Right ventricle myocardium superior (tissue), 1 donor: ENCODE data around the gene VIL1. TPM values are rescaled to one million over a fixed set of nuclear protein-coding genes. Genes with fewer than 3 reads are reported as not detected.
A peak's percentile ranks its signal among the peaks of the same experiment; 100 is the strongest.

ENCODE experiments used
- ATAC-seq: fragments of 200-7000 bp; cut with Tn5 transposase; one replicate; pipeline ENCODE4 v1.9.1; 2020; ENCODE audit warnings: mild to moderate bottlenecking; ENCODE audit not compliant: poor library complexity
- DNase-seq: peaks from one replicate; pipeline ENCODE4 v3.0.0-alpha.2; 2020
- intact Hi-C: fragments of 100-400 bp; cut with DNase I; formaldehyde crosslinking; loops from one replicate; pipeline ENCODE4 v1.11.2; 2022
- microRNA-seq: library from miRNA; unstranded; fragments of <30 nt; microRNA quantifications from one replicate; pipeline ENCODE4 v1.2.0, GENCODE V29; 2020
- total RNA-seq: library from RNA; stranded (reverse); fragmentation: NEBNext Ultra II Directional; extraction: Animal tissue kit (Norgen Biotek cat#: 25700); gene quantifications from one replicate; pipeline ENCODE4 v1.2.1, GENCODE V29; 2021
- donor health status: DM: no; HTN: yes; CAD: no; lungs with severe emphysema.

VIL1 gene
- total RNA-seq, 1 donor from 2014 or later = not detected

DNA sequence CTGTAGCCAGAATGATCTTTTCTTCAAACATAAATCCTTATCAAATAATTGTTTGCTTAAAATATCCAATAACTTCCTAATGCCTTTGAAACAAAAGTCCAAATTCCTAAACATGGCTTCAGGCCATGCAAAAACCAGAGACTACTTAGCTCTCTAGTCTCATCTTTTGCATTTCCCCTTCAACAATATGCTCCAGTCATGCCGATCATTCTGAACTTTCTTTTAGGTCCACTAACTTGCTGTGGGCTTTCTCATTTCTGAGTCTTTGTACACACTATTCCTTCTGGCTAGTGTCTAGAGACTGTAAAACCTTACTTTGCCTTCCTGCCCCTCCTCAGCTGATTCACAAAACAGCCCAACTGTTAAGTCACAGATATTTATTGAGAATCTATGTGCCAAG is 51.5 kb downstream of the VIL1 start:
- intact Hi-C loops = no loop called here
- DNase-seq (no peak), ATAC-seq (no peak)

DNA sequence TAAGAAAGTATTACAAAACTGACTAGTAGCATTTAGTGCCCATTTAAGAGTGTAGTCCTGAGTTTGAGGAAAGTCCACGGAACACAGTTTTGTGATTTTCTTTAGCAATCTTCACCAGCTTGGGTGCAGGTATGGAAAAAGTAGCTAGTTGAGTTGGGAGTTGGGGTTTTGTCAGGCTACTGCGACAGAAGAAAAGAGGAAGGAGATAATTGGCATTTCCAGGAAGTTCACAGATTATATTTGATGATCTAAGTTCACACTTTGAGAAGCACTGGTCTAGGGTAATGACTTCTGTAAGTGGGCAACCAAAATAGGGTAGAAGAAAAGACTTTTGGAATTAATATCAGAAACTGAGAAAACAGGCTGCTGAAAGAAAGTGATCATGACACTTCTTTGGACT is 52.1 kb downstream of the VIL1 start:
- intact Hi-C loops = no loop called here
- ATAC-seq (no peak), DNase-seq (no peak)

DNA sequence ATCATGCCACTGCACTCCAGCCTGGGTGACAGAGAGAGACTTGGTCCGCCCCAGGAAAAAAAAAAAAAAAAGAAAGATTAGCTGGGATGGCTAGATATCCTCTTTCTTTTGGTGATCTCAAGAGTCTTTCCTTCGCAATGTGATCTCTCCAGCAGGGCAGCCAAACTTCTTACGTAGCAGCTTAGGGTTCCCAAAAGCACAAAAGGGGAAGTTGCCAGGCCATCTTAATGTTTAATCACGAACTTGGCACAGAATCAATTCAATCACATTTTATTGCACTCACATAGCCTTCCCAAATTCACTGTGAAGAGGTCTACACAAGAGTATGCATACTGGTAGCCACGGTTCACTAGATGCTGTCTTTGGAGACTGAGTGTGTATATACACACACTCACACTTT is 53.1 kb downstream of the VIL1 start:
- intact Hi-C loops = no loop called here
- no peak for DNase-seq
- peak; percentile 51 for ATAC-seq

DNA sequence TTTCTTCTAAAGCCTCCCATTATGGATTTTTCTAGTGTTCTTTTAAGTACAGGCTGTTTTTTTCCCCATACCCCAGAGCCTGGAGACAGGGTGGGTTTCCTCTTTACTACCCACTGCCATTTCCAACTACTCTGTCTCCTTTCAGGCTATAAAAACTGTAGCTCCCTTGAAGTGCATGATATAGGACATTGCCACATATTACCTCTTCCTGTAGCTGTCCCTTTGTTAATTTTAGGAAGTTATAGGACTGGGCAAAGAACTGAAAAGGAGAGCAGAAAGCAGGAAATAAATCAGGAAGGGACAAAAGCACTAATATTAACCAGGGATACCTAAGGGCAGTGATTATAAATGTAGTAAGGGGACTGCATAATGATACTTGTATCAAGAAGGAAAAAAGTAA is 54.1 kb downstream of the VIL1 start:
- intact Hi-C loops = no loop called here
- DNase-seq (no peak), ATAC-seq (peak; percentile 48)

DNA sequence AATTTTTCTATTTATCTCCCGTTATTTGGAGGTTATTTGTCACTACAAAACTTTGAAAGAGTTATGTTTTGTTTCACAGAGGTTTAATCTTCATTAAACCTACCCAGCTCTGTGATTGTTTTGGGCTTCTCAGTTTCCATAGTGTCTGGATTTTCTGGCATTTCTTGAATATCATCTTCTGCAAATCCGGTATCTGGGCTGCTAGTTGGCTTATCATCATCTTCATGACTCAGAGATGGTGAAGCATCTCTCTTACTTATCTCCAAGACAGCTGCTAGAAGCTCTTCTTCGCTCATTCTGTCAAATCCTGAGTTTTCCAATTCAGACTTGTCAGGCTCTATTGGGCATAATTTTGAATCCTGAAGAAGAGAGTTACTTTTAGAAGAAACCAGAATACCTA is 55.6 kb downstream of the VIL1 start:
- DNase-seq (no peak), ATAC-seq (no peak)
- intact Hi-C loops = no loop called here

DNA sequence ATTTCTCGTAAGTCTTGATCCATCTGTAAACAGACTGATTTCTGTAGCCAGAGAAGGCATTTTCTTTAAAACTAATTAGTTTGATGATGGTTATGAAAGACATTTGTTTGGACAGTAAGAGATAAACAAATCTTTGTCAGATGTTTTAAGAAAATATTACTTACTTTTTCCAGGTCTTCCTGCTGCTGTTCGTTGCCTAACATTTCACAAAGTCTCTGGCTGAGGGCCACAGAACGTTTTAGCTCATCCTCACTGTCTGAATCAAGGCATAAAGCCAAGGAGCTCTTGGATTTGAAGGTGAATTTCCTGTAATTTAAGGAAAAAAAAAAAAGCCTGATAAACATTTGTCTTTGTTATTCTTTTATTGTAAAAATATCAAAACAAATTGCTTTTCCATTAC is 57.8 kb downstream of the VIL1 start:
- no peak for DNase-seq
- intact Hi-C loops = no loop called here
- no peak for ATAC-seq

DNA sequence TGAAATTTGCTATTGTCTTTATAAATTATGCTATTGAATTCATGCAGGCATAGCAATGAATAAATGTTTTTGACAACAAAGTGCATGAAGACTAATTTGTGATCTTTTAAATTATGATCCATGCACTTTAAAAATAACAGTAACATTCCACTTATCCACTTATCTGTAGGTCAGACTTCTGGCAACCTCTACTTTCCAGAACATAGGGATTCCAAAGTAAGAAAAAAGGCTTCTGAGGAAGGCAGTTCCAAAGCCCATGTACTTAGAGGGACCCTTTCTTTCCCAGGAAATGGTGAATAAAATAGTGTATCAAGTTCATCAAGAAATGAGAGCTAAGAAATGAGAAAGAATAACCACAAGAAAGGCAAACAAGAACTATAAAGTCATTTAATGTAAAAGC is 58.3 kb downstream of the VIL1 start:
- ATAC-seq (no peak), DNase-seq (no peak)
- intact Hi-C loops = no loop called here

DNA sequence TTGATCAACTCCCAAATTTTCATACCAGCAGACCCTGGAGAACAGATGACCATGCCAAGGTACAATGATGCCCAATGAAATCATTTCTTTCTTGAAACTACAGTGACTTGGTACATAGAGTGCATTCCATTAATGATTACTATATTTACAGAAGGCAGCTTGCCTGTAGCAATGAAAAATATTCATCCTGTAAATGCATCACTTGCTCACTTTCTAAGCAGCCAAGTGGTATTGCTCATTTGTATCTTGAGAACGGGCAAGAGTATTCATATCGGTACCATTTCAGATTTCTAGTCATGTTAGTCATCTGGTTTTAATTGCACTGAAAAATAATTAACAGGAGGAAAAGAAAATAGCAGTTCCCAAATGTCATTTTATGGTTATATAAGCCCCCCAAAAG is 59.6 kb downstream of the VIL1 start:
- DNase-seq (no peak), ATAC-seq (no peak)
- intact Hi-C loops = no loop called here

DNA sequence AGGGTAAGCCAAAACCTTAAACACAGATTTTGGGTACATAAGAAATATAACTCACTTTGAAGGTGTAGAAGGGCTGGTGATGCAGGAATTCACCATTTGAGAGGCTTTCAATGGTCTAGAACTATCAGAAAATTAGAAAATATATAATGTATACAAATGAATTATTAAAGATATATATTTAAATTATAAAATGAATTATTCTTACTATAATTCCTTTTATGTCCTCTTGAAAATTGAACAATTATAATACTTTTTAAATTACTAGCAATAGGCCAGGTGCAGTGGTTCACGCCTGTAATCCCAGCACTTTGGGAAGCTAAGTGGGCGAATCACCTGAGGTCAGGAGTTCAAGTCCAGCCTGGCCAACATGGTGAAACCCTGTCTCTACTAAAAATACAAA is 60.7 kb downstream of the VIL1 start:
- no peak for DNase-seq
- intact Hi-C loops = no loop called here
- no peak for ATAC-seq

DNA sequence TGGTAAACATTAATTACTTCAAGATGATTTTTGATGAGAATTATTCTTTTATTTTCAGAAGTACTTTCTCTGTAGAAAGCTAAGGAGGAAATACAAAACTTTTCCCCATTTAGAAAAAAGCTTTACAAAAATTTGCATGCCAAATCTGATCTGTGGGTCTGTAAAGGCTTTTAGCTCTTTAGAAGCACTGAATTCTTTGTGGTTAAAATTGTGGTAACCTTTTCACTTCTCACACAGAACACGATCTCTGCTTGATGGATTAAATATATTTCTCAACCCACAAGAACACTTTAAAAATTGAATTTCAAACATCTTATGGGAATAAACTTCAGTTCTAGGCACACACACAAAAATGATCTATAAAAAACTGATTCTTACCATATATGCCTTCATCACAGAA is 63.7 kb downstream of the VIL1 start:
- intact Hi-C loops = no loop called here
- ATAC-seq (no peak), DNase-seq (no peak)

DNA sequence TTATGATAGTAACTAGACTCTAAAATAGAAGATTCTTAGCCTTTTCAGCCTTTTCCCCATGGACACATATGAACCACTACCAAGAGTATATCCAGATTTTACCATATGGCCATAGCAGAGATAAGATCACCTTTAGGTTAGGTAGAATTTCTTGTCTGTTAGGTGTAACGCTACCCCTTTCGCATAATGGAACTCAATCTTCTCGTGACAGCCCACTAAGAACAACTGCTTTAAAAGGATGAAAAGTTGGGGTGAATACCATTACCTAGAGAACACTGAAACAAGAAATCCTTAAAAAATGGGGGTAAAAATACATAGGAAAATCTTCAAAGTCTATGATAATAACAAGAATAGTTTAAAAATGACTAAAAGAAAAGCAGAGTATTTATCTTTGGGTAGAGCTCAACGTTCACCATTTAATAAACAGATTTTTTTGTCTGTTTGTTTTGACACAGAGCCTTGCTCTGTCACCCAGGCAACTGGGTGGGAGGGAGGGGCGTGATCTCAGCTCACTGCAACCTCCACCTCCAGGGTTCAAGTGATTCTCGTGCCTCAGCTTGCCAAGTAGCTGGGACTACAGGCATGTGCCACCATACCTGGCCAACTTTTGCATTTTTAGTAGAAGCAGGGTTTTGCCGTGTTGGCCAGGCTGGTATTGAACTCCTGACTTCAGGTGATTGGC is 67.2 kb downstream of the VIL1 start:
- intact Hi-C loops = no loop called here
- ATAC-seq = no peak
- no peak for DNase-seq

DNA sequence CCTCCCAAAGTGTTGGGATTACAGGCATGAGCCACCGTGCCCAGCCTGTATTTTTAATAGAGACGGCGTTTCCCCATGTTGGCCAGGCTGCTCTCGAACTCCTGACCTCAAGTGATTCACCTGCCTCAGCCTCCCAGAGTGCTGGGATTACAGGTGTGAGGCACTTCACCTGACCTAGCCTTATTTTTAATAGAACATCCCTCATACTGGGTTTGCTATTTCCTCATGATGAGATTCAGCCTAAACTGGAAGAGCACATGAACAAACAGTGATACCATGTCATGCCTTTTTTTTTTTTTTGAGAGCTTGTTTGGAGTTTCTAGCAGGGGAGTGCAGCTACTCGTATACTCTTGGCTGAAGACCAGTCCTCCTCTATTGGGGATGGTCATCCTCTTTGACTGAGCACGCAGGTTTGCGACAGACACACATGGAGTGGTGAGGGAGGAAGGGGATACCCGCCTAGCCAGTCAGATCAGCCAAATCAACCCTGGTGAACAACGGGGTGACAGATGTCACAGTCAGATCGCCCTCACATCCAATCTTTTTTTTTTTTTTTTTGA is 81.7 kb downstream of the VIL1 start:
- intact Hi-C loops = no loop called here
- DNase-seq (no peak), ATAC-seq (no peak)

DNA sequence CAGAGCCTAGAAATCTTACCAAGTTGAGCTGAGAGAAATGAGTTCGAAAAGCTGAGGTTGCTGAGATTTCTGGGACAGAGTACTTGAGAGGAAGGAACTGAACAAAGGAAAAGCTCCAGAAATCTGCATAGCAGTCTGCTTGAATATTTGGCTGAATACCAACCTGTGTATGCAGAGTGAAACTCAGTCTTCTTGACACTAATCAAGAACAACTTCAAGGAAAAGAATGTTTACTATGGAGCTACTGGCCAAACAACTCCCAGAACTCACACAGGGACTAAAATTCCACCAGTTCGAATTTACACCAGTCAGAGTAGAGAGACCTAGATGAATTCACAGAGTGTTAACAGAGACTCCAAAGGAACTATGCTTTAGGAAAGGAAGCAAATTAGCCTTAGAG is 82.7 kb downstream of the VIL1 start:
- no peak for DNase-seq
- ATAC-seq = no peak
- intact Hi-C loops = no loop called here

Small RNA genes lying within 50 kb of the gene (microRNA-seq; reads per million reads assigned to microRNA genes)
- 47,831 reads per million, percentile 99 among the genes with 10 or more reads in this experiment for gene MIR26B

Other genes with a start within 250 kb of the VIL1 start
- 123 TPM for gene ARPC2, start 201.9 kb upstream of the VIL1 start, total RNA-seq
- 1.8 TPM for gene GPBAR1, start 158.1 kb upstream of the VIL1 start, total RNA-seq
- 48.4 TPM for gene AAMP, start 149.0 kb upstream of the VIL1 start, total RNA-seq
- 72.9 TPM for gene PNKD, start 148.6 kb upstream of the VIL1 start, total RNA-seq
- gene TMBIM1, start 126.6 kb upstream of the VIL1 start, total RNA-seq = 117 TPM
- gene CATIP, start 62.3 kb upstream of the VIL1 start, total RNA-seq = not detected
- 4.4 TPM for gene SLC11A1, start 36.9 kb upstream of the VIL1 start, total RNA-seq
- 85.1 TPM for gene CTDSP1, start 19.3 kb upstream of the VIL1 start, total RNA-seq
- 5.9 TPM for gene USP37, start 149.2 kb downstream of the VIL1 start, total RNA-seq
- 17.7 TPM for gene CNOT9, start 149.7 kb downstream of the VIL1 start, total RNA-seq
- gene PLCD4, start 188.8 kb downstream of the VIL1 start, total RNA-seq = 0.62 TPM
- gene ZNF142, start 240.5 kb downstream of the VIL1 start, total RNA-seq = 20.5 TPM
- gene BCS1L, start 240.6 kb downstream of the VIL1 start, total RNA-seq = 47.6 TPM